Adipocyte (in vitro differentiated cells): Measurements from ENCODE around the gene GLI3.

ENCODE experiments used
- DNase-seq: peaks from one replicate; pipeline ENCODE4 v3.0.0-alpha.2; 2015; ENCODE audit warnings: low read depth
- H3K27me3 ChIP-seq: replicated peaks from 2 replicates; pipeline ENCODE4 v1.7.0; 2013; ENCODE audit warnings: mild to moderate bottlenecking, low read length, moderate library complexity; ENCODE audit not compliant: control insufficient read depth, insufficient read depth
- H3K36me3 ChIP-seq: 2 replicates; pipeline ENCODE4 v1.7.0; 2013; ENCODE audit warnings: low read length, mild to moderate bottlenecking, moderate library complexity; ENCODE audit not compliant: control insufficient read depth, insufficient read depth, severe bottlenecking
- H3K4me1 ChIP-seq: 2 replicates; pipeline ENCODE4 v1.7.0; 2013; ENCODE audit warnings: mild to moderate bottlenecking, low read length, moderate library complexity; ENCODE audit not compliant: control insufficient read depth, insufficient read depth
- H3K4me3 ChIP-seq: 2 replicates; pipeline ENCODE4 v1.7.0; 2013; ENCODE audit warnings: mild to moderate bottlenecking, low read length, moderate library complexity
- H3K9ac ChIP-seq: 2 replicates; pipeline ENCODE4 v1.7.0; 2013; ENCODE audit warnings: mild to moderate bottlenecking, low read length, moderate library complexity
- H3K9me3 ChIP-seq: 2 replicates; pipeline ENCODE4 v1.7.0; 2013; ENCODE audit warnings: mild to moderate bottlenecking, low read length, moderate library complexity; ENCODE audit not compliant: control insufficient read depth

Gene GLI3

DNA sequence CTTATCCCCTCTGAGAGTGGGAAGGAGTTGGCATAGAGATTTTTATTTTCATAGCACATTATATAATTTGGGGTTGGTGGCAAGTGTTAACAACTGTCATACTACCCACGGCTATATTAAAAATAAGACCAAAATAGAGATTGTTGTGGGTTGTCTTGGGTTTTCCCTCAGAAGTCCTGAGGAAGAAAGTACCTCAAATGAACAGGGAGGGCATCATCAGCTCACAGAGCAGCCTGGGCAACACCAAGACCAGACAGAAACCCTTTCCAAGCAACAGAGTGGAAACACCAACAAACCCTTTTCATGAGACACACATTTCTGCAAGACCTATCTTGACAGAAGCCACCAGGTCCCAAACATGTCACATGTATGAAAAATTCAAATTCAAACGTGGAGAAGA lies 121.2 kb downstream of the GLI3 start:
- no peaks in the 10 kb centered on the region for H3K36me3 ChIP-seq
- no peaks in the 10 kb centered on the region for H3K27me3 ChIP-seq
- H3K4me3 ChIP-seq = no peak overlapping the region
- peaks cover 15% of the 10 kb centered on the region for H3K4me1 ChIP-seq
- H3K9ac ChIP-seq = no peak overlapping the region
- no peak for DNase-seq
- H3K9me3 ChIP-seq = no peaks in the 10 kb centered on the region

DNA sequence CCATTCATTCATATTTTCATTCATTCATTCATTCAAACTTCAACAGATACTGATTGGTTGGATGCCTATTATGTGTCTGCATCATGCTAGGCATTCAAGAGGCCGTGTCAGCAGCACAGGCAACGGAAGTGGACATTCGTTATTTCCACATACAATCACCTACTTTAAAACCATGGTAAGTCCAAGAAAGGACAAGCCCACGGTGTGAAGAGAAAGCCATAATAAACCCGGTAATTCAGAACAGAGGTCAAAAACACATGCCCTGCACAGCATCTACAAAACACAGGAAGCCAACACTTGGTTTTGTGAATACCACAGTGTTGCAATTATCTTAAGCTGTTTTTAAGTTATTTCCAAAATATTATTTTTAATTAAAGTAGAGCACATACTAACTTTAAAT lies 126.7 kb downstream of the GLI3 start:
- no peak overlapping the region for H3K4me3 ChIP-seq
- no peaks in the 10 kb centered on the region for H3K36me3 ChIP-seq
- peaks cover 34% of the 10 kb centered on the region for H3K4me1 ChIP-seq
- no peaks in the 10 kb centered on the region for H3K9me3 ChIP-seq
- DNase-seq = no peak
- no peak overlapping the region for H3K9ac ChIP-seq
- H3K27me3 ChIP-seq = no peaks in the 10 kb centered on the region

DNA sequence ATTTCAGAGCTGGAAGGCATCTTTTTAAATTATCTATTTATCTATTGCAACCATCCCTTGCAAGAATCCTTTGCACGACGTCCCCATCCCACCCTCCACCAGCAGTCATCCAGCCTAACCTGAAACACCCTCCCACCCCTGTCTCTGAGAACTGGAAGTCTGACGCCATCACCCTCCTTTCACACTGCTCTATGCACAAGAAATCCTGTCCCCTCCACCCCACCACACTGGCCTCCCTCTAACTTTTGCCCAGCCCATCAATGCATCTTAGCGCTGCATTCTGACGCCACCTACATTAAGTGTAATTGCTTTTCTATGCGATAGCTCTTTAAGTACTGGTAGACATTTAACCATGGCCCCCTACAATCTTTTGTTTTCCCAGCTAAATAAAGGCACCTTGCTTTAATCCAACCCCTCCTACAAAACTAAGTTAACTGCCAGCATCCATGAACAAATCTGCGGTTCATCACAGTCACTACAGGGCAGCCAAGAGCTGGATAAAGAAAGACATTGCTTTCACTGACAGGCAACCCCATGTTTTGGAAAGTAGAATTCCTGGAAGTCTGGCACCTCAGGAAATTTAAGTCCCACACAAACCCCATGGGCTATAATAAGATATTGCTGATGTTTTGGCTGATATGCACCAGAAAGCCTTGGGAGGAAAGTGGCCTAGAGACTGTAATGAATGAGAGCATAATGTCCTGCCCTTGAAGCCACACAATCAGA lies 128.0 kb downstream of the GLI3 start:
- H3K9me3 ChIP-seq = no peaks in the 10 kb centered on the region
- no peak overlapping the region for H3K4me3 ChIP-seq
- H3K36me3 ChIP-seq = no peaks in the 10 kb centered on the region
- DNase-seq = no peak
- H3K4me1 ChIP-seq = peaks cover 41% of the 10 kb centered on the region
- H3K27me3 ChIP-seq = no peaks in the 10 kb centered on the region
- no peak overlapping the region for H3K9ac ChIP-seq

DNA sequence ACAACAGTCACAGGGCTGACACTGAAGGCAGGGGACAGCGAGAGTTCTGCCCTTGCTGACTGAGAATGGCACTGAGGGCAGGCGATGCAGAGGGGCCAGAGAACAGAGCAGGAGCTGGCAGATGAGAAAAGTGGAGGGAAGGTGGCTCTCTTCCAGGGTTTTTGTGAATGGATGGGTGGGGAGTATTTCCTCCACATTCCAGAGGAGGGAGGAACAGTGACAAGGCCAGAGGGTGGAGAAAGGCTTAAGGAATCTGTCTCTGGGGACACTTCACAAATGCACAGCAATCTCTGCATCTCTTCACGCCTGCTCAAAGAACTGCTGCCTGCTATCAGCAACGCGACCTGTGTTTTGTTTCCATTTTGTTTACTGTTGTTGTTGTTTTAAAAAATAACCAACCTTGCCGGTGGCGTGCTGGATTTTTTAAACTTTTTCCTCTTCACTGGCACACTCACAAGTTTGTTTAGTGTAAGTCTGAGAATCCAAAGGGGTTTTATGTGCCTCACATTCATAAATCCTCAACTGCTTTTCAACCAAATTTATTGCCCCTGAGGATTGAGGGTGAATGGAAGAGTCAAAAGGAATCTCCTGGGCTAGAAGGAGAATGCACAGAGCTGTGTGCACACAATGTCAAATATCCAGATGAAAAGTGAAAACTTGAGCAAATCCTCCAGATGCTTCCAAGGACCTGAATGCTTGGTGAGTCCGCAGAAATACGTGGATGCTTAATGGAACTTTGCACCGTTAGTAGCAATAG lies 129.3 kb downstream of the GLI3 start:
- Histone ChIP-seq H3K9me3 (no peaks in the 10 kb centered on the region), H3K4me1 (peaks cover 52% of the 10 kb centered on the region), H3K27me3 (no peaks in the 10 kb centered on the region), H3K36me3 (no peaks in the 10 kb centered on the region), H3K4me3 (peak overlapping the region; percentile 45), H3K9ac (peak overlapping the region; percentile 36)
- peak; percentile 45 for DNase-seq

DNA sequence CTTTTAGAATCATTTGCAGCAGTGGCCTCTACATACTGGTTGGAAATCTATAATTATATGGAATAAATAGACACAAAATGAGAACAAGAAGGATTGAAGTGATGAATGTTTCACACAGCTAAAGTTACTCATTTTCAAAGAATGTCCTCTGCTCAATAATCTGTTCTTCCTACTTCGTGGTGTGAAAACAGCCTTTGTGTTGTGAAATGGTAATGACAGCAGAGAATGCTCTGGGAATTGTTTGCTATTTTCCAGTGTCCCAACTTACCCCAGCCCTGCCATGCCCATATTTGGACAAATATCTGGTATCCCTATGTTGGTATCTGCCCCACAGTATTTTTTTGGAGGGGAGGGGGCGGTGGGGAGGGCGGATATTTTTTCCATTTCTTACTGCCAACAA lies 130.4 kb downstream of the GLI3 start:
- Histone ChIP-seq H3K4me3 (no peak overlapping the region), H3K27me3 (no peaks in the 10 kb centered on the region), H3K9me3 (no peaks in the 10 kb centered on the region), H3K36me3 (peaks cover 3% of the 10 kb centered on the region), H3K9ac (peak overlapping the region; percentile 42), H3K4me1 (peaks cover 52% of the 10 kb centered on the region)
- no peak for DNase-seq

DNA sequence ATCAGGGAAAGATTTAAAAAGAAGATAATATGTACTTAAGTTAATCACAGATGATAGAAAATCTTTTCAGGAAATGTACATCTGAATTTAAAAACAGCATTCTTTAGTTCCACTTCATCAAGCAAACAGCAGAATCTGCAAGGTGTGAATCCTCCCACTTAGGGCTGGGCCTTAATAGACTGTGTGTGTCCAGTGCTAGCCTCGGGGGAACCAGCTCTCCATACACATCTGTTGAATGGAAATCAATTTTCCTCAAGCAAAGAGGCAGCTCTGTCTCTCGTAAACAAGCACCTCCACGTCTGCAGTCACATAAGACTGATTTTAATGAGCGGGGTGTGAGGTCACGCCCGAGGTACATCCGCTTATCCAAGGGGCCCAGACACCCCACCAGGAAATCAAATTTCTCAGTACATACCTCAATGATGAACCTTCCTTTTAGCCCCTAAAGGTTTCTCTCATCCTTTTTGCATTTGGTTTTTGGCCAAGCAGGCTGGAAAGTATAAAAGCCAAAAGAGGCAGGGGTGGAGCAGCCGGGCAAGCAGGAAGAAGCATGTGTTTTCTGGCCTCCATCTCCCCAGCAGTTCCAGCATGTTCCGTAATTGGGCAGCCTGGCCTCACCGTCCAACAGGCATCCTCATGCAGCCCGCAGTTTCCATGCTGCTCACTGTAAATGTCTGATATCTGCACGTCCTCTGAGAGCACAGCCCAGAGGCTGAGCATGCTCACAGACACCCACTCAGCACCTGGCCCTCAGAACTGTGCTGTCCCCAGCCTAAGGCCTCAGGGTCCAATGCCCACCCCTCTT lies 131.3 kb downstream of the GLI3 start:
- no peak for DNase-seq
- Histone ChIP-seq H3K27me3 (no peaks in the 10 kb centered on the region), H3K4me3 (no peak overlapping the region), H3K36me3 (peaks cover 3% of the 10 kb centered on the region), H3K9ac (peak overlapping the region; percentile 42), H3K9me3 (no peaks in the 10 kb centered on the region), H3K4me1 (peaks cover 47% of the 10 kb centered on the region)

DNA sequence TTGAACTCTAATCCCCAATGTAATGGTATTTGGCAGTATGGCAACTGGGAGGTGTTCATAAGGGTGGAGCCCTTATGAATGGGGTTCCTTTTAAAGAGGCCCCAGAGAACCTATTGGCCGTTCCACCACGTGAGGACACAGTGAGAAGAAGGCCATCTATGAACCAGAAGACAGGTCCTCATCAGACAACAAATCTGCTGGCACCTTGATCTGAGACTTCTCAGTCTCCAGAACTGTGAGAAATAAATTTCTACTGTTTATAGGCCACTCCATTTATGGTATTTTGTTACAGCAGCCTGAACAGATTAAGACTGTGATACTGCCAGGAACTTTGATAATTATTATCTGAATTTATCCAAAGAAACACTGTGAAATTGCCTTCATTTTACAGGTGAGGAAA lies 132.3 kb downstream of the GLI3 start:
- Histone ChIP-seq H3K4me3 (no peak overlapping the region), H3K4me1 (peaks cover 47% of the 10 kb centered on the region), H3K9ac (no peak overlapping the region), H3K9me3 (no peaks in the 10 kb centered on the region), H3K36me3 (peaks cover 3% of the 10 kb centered on the region), H3K27me3 (no peaks in the 10 kb centered on the region)
- no peak for DNase-seq

DNA sequence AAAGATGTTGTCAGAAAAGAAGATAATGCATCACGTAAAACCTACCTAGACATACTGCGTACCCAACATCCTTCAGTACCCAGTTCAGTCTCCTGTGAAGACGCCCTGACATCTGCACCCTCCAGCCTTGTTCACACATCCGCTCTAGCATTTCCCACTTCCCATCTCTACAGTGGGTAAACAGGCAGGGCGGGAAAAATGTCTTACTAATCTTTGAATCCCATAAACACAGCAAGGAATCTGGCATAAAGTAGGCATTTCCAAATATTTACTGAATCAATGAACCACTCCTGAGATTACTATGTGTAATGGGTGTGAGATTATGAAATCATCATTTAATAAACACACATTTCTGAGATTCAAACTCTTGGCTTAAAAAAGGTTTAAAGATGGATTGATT lies 132.8 kb downstream of the GLI3 start:
- Histone ChIP-seq H3K4me3 (no peak overlapping the region), H3K9ac (no peak overlapping the region), H3K36me3 (peaks cover 3% of the 10 kb centered on the region), H3K9me3 (no peaks in the 10 kb centered on the region), H3K27me3 (no peaks in the 10 kb centered on the region), H3K4me1 (peaks cover 47% of the 10 kb centered on the region)
- DNase-seq = no peak

DNA sequence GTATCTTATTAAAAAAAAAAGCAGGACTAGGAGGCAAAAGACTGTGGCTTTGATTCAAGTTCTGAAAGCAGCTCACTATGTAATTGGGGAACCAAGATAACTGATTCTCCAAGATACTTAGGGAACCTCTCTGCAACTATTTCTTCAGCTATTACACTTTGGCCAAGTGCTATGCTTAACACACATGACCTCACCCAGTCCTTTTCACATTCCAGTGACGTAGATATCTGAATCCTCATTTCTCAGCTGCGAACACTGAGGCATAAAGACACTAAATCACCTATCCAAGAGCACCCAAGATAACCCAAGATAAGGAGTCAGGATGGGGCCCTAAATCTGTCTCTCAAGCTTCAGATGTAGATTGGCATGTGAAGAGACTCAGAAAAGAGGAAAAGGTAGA lies 133.6 kb downstream of the GLI3 start:
- Histone ChIP-seq H3K4me3 (no peak overlapping the region), H3K27me3 (no peaks in the 10 kb centered on the region), H3K9me3 (no peaks in the 10 kb centered on the region), H3K4me1 (peaks cover 49% of the 10 kb centered on the region), H3K9ac (no peak overlapping the region), H3K36me3 (peaks cover 3% of the 10 kb centered on the region)
- DNase-seq = no peak

DNA sequence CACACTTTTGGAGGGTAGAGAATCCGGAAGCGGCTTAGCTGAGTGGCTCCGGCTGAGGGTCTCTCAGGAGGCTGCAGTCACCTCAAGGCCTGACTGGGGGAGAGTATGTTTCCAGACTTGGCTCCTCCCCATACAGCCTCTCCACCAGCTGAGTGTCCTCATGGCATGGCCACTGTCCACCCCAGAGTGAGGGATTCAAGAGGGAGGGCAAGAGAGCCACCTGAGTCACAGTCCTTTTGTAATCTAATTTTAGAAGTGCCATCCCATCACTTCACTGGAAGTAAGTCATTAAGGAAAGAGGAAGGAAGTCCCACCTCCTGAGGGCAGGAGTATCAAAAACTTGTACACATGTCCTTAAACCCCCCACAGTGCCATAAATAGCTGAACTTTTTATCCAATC lies 134.0 kb downstream of the GLI3 start:
- Histone ChIP-seq H3K9me3 (no peaks in the 10 kb centered on the region), H3K27me3 (no peaks in the 10 kb centered on the region), H3K4me1 (peaks cover 50% of the 10 kb centered on the region), H3K4me3 (no peak overlapping the region), H3K36me3 (peaks cover 3% of the 10 kb centered on the region), H3K9ac (no peak overlapping the region)
- no peak for DNase-seq

DNA sequence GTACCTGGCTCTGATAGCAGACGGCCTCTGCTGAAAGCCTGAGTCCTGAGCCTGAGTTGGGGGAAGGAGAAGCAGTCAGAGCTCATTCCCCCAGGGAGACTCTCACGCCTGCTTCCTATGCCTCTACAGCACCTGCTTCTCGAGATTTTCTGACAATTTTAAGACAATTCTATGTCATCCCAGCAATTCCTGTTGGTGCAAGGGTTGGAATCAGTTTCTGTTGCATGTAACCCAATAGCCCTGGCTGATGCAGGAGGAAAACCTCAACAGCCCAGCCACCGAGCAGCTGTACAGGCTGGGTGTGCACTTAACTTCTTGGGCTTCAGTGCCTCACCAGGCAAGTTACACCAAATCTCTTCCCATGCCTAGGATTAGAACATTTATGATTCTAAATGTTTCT lies 134.7 kb downstream of the GLI3 start:
- DNase-seq = no peak
- Histone ChIP-seq H3K4me3 (no peak overlapping the region), H3K4me1 (peaks cover 50% of the 10 kb centered on the region), H3K36me3 (peaks cover 3% of the 10 kb centered on the region), H3K9ac (no peak overlapping the region), H3K9me3 (no peaks in the 10 kb centered on the region), H3K27me3 (no peaks in the 10 kb centered on the region)
